K562 (cell line): ENCODE measurements around the gene NTM. TPM values are rescaled to one million over a fixed set of nuclear protein-coding genes. Genes with fewer than 3 reads are reported as not detected.

Experiments used
- ATAC-seq: fragments of 200-7000 bp; cut with Tn5 transposase; 3 replicates; pipeline ENCODE4 v1.9.1; 2020; ENCODE audit warnings: moderate library complexity
- BruUV-seq: library from RNA; stranded (reverse); fragments of 400-500 nt; replicated peaks from 2 replicates; lab custom pipeline; 2021; lab: Mats Ljungman, UMichigan
- CTCF ChIA-PET: fragments of 300-600 bp; formaldehyde crosslinking; extraction: SDS; loops from one replicate; lab custom pipeline; 2021; ENCODE audit warnings: low intra/inter-chr PET ratio; lab: Yijun Ruan, JAX
- POLR2A ChIA-PET: fragments of 300-600, 350-650 bp; sonication (Branson Sonifier 250); formaldehyde crosslinking; extraction: SDS; loops from one replicate; lab custom pipeline; 2021; ENCODE audit warnings: antibody characterized with exemption, inconsistent platforms; lab: Yijun Ruan, JAX
- DNase-seq, 4 experiments: peaks; one replicate each; pipeline versions ENCODE4 v3.0.0 to v3.0.0-alpha.2; 2011 to 2018; ENCODE audit warnings: low spot score in 3 of 4, mixed read lengths in 3 of 4; ENCODE audit errors: extremely low read depth in 1 of 4
- FAIRE-seq: peaks from 2 replicates; lab custom pipeline; 2011; peaks lifted over from hg19 to GRCh38; lab: Jason Lieb, UNC
- H2AFZ ChIP-seq: 2 replicates; pipeline ENCODE4 v1.6.0; 2011; ENCODE audit warnings: low read depth, low read length, control low read depth, inconsistent platforms
- H3K27ac ChIP-seq: fragments of 200-600 bp; 3 replicates; pipeline ENCODE4 v1.8.0; 2011; ENCODE audit warnings: low read depth, mild to moderate bottlenecking, control low read depth, inconsistent platforms, low read length, moderate library complexity, mixed read lengths; ENCODE audit errors: extremely low read depth
- H3K27me3 ChIP-seq, 2 experiments: fragments of 300-600 bp in 1 of 2; 2 replicates in 1 of 2; 3 replicates in 1 of 2; pipeline versions ENCODE4 v1.6.0 to v1.8.0; 2011; ENCODE audit warnings: inconsistent platforms in 2 of 2, low read length in 2 of 2, mild to moderate bottlenecking in 1 of 2, mixed read lengths in 1 of 2, moderate library complexity in 1 of 2; ENCODE audit not compliant: control insufficient read depth in 2 of 2, insufficient read depth in 2 of 2
- H3K36me3 ChIP-seq: fragments of 300-600 bp; 3 replicates; pipeline ENCODE4 v1.8.0; 2011; ENCODE audit warnings: mild to moderate bottlenecking, low read length, inconsistent platforms; ENCODE audit not compliant: control insufficient read depth, insufficient read depth
- H3K4me1 ChIP-seq, 2 experiments: fragments of 200-600 bp in 1 of 2; replicated peaks in 1 of 2; 2 replicates in 1 of 2; 3 replicates in 1 of 2; pipeline versions ENCODE4 v1.5.1 to v1.8.0; 2011; ENCODE audit warnings: inconsistent platforms in 2 of 2, low read length in 2 of 2, mild to moderate bottlenecking in 1 of 2, mixed read lengths in 1 of 2, moderate library complexity in 1 of 2; ENCODE audit not compliant: control insufficient read depth in 2 of 2, insufficient read depth in 2 of 2
- H3K4me2 ChIP-seq: 2 replicates; pipeline ENCODE4 v1.6.1; 2011; ENCODE audit warnings: low read length, control low read depth, inconsistent platforms, mixed read lengths; ENCODE audit not compliant: insufficient read depth
- H3K4me3 ChIP-seq: fragments of 200-600 bp; sonication (generic), shearing (Covaris generic); 2 replicates; pipeline ENCODE4 v1.5.1; 2016; ENCODE audit warnings: control low read depth, inconsistent platforms
- H3K79me2 ChIP-seq: fragments of 200-600 bp; 3 replicates; pipeline ENCODE4 v1.8.0; 2011; ENCODE audit warnings: low read length, inconsistent platforms; ENCODE audit not compliant: control insufficient read depth, insufficient read depth
- H3K9ac ChIP-seq, 2 experiments: 2 replicates each; pipeline versions ENCODE4 v1.6.0 to v1.6.1; 2011; ENCODE audit warnings: low read depth in 2 of 2, low read length in 2 of 2, control low read depth in 1 of 2, inconsistent platforms in 1 of 2, mild to moderate bottlenecking in 1 of 2, mixed read lengths in 1 of 2; ENCODE audit not compliant: insufficient read depth in 1 of 2
- H3K9me1 ChIP-seq: one replicate; pipeline ENCODE4 v1.6.0; 2011; ENCODE audit warnings: inconsistent platforms, mild to moderate bottlenecking, low read length, moderate library complexity; ENCODE audit not compliant: control insufficient read depth, insufficient read depth
- H3K9me3 ChIP-seq: replicated peaks from 2 replicates; pipeline ENCODE4 v1.5.1; 2011; ENCODE audit warnings: low read depth, low read length, inconsistent platforms; ENCODE audit not compliant: control insufficient read depth, insufficient read depth
- H4K20me1 ChIP-seq: replicated peaks from 2 replicates; pipeline ENCODE4 v1.6.1; 2011; ENCODE audit warnings: low read length, inconsistent platforms, mixed read lengths; ENCODE audit not compliant: control insufficient read depth, insufficient read depth
- DACH1 ChIP-seq: fragments of 450-650 bp; IDR thresholded peaks from 2 replicates; pipeline ENCODE4 v1.6.1; 2018; ENCODE audit not compliant: partially characterized antibody
- HNRNPUL1 ChIP-seq: fragments of 200-400 bp; formaldehyde crosslinking; IDR thresholded peaks from 2 replicates; pipeline ENCODE4 v1.6.1; 2017; ENCODE audit warnings: low read length
- MAFF ChIP-seq: IDR thresholded peaks from 2 replicates; pipeline ENCODE4 v1.6.1; 2012; ENCODE audit warnings: low read length, improper control_type of control experiment
- MCM2 ChIP-seq: fragments of 450-650 bp; IDR thresholded peaks from 2 replicates; pipeline ENCODE4 v1.6.1; 2017; ENCODE audit warnings: low read depth, mild to moderate bottlenecking
- MYC ChIP-seq, 2 experiments: fragments of 250-450 bp in 1 of 2; sonication (Bioruptor Pico) in 1 of 2; IDR thresholded peaks; 2 replicates each; pipeline versions ENCODE4 v1.5.1 to v1.6.1; 2012 to 2021; ENCODE audit warnings: low read depth in 2 of 2, borderline replicate concordance in 1 of 2, improper control_type of control experiment in 1 of 2, low read length in 1 of 2, mild to moderate bottlenecking in 1 of 2, moderate library complexity in 1 of 2
- NKRF ChIP-seq: fragments of 450-650 bp; IDR thresholded peaks from 2 replicates; pipeline ENCODE4 v1.6.1; 2016; ENCODE audit warnings: borderline replicate concordance
- NR2F6 ChIP-seq: fragments of 450-650 bp; formaldehyde crosslinking; IDR thresholded peaks from 2 replicates; pipeline ENCODE4 v1.4.0; 2020; ENCODE audit warnings: mild to moderate bottlenecking
- PHF20 ChIP-seq: fragments of 450-650 bp; IDR thresholded peaks from 2 replicates; pipeline ENCODE4 v1.6.1; 2018; ENCODE audit not compliant: partially characterized antibody
- PHF21A ChIP-seq: fragments of 450-650 bp; IDR thresholded peaks from 2 replicates; pipeline ENCODE4 v1.6.1; 2017; ENCODE audit warnings: low read depth, borderline replicate concordance
- POLR2A ChIP-seq: fragments of 450-650 bp; conservative IDR thresholded peaks from 2 replicates; pipeline ENCODE4 v1.6.1; 2016
- SRSF7 ChIP-seq: fragments of 200-400 bp; formaldehyde crosslinking; optimal IDR thresholded peaks from 2 replicates; pipeline ENCODE3; 2017; ENCODE audit warnings: mild to moderate bottlenecking, low read depth, low read length
- ZNF232 ChIP-seq: sonication (generic); formaldehyde crosslinking; IDR thresholded peaks from 2 replicates; pipeline ENCODE4 v1.8.0; 2022; ENCODE audit warnings: mild to moderate bottlenecking, missing genetic modification reagents
- ZNF511 ChIP-seq: sonication (generic); formaldehyde crosslinking; IDR thresholded peaks from 2 replicates; pipeline ENCODE4 v1.8.0; 2022; ENCODE audit warnings: mild to moderate bottlenecking, missing genetic modification reagents
- ZNF584 ChIP-seq: fragments of 200-800 bp; sonication (Bioruptor generic); IDR thresholded peaks from 2 replicates; pipeline ENCODE4 v1.6.1; 2016; ENCODE audit warnings: low read depth, mild to moderate bottlenecking, missing genetic modification characterization, missing compliant biosample characterization
- ZNF668 ChIP-seq: fragments of 250-450 bp; sonication (Bioruptor Pico); IDR thresholded peaks from 2 replicates; pipeline ENCODE4 v1.8.0; 2022; ENCODE audit warnings: mild to moderate bottlenecking, inconsistent platforms
- ZNF696 ChIP-seq: fragments of 250-450 bp; sonication (Bioruptor Pico); conservative IDR thresholded peaks from 2 replicates; pipeline ENCODE4 v1.4.0; 2020; ENCODE audit warnings: mild to moderate bottlenecking, moderate library complexity
- ZNF699 ChIP-seq: fragments of 250-450 bp; sonication (Bioruptor Pico); IDR thresholded peaks from 2 replicates; pipeline ENCODE4 v1.8.0; 2021; ENCODE audit warnings: mild to moderate bottlenecking, moderate library complexity; ENCODE audit not compliant: insufficient replicate concordance
- WGBS: fragments of 100-300 bp; shearing (Covaris generic); methylation state at CpG from one replicate; pipeline ENCODE4 v1.1.6; 2016; ENCODE audit warnings: low coverage, mixed read lengths; ENCODE audit not compliant: insufficient coverage; ENCODE audit errors: missing lambda C conversion rate; 5-methylcytosine and 5-hydroxymethylcytosine counted together
- in situ Hi-C: fragments of 300-500 bp; cut with MboI; formaldehyde crosslinking; loops from 4 replicates; pipeline ENCODE4 v1.15.0; 2018; ENCODE audit warnings: inconsistent platforms, mixed read lengths
- intact Hi-C: fragments of 100-400 bp; cut with micrococcal nuclease; formaldehyde crosslinking; loops from 2 replicates; pipeline ENCODE4 v1.14.2; 2022
- polyA plus RNA-seq, 8 experiments: library from polyadenylated mRNA; depleted of rRNA in 4 of 8; stranded (reverse) in 5 of 8; unstranded in 3 of 8; fragments of >200 nt; fragmentation: Nextera tagmentation in 2 of 8; fragmentation: Illumina TruSeq in 1 of 8; extraction: Ambion mirVana in 2 of 8; extraction: Trizol in 1 of 8; gene quantifications; 2 replicates each; pipeline versions ENCODE4 v1.2.1 to v1.2.3, GENCODE V29; 2011 to 2014; ENCODE audit warnings: inconsistent platforms in 1 of 8, missing spikeins in 1 of 8
- total RNA-seq, 7 experiments: library from RNA; depleted of rRNA in 6 of 7; stranded (reverse); fragments of >200 nt in 6 of 7; fragmentation: Illumina TruSeq in 2 of 7; extraction: Trizol in 2 of 7; gene quantifications; 2 replicates each; pipeline versions ENCODE4 v1.2.1 to v1.2.3, GENCODE V29; 2011 to 2021; ENCODE audit warnings: low replicate concordance in 1 of 7

NTM gene
- total and polyA plus RNA-seq, 9 of the 15 experiments (the other 6 are each of a cell fraction or from before 2014, with no cell fraction given) = not detected

- FAIRE-seq (no peak), ATAC-seq (no peak), DNase-seq (no peak)
- intact Hi-C loops (no loop called here), in situ Hi-C loops (no loop called here)
- Histone ChIP-seq H3K79me2 (no peaks in the 10 kb centered on the region), H3K27me3 (no peaks in the 10 kb centered on the region), H3K4me2 (no peak overlapping the region), H3K9me1 (no peaks in the 10 kb centered on the region), H3K9ac (no peak overlapping the region), H3K9me3 (no peaks in the 10 kb centered on the region), H3K27ac (no peak overlapping the region), H4K20me1 (no peaks in the 10 kb centered on the region), H3K4me3 (no peak overlapping the region), H3K4me1 (no peaks in the 10 kb centered on the region), H3K36me3 (no peaks in the 10 kb centered on the region), H2AFZ (no peak overlapping the region)
- CTCF ChIA-PET = no interaction called here
- POLR2A ChIA-PET = no interaction called here
- BruUV-seq = no TSS peak
- 0% methylated on average over 3 of the region's 3 CpGs for WGBS
- TF ChIP-seq POLR2A (no peak), ZNF668 (CRISPR knock-in tag) (no peak), PHF20 (no peak)
These were observed 27.3 kb downstream of the NTM start for GRCh38 chr11:131397675-131398074.

- ATAC-seq (no peak), DNase-seq (no peak), FAIRE-seq (no peak)
- WGBS = 0% methylated on average over 1 of the region's 1 CpG
- no TSS peak for BruUV-seq
- H3K27me3 ChIP-seq = no peaks in the 10 kb centered on the region
- H2AFZ ChIP-seq = no peak overlapping the region
- H3K27ac ChIP-seq = no peak overlapping the region
- H3K4me3 ChIP-seq = no peak overlapping the region
- in situ Hi-C loops = no loop called here
- H3K4me2 ChIP-seq = no peak overlapping the region
- no peaks in the 10 kb centered on the region for H3K36me3 ChIP-seq
- H3K9me1 ChIP-seq = no peaks in the 10 kb centered on the region
- no peaks in the 10 kb centered on the region for H3K79me2 ChIP-seq
- H3K9me3 ChIP-seq = no peaks in the 10 kb centered on the region
- no peak overlapping the region for H3K9ac ChIP-seq
- ChIA-PET CTCF (no interaction called here), POLR2A (no interaction called here)
- intact Hi-C loops = no loop called here
- no peaks in the 10 kb centered on the region for H4K20me1 ChIP-seq
- no peaks in the 10 kb centered on the region for H3K4me1 ChIP-seq
- TF ChIP-seq NKRF = no peak
- no peak for TF ChIP-seq MAFF
- no peak for TF ChIP-seq ZNF696 (CRISPR knock-in tag)
- no peak for TF ChIP-seq PHF21A
- no peak for TF ChIP-seq MYC (IDR thresholded peaks at IDR 0.05; ENCODE audit: low read depth, low read length)
- no peak for TF ChIP-seq MYC (CRISPR knock-in tag; IDR thresholded peaks at IDR 0.05; ENCODE audit: borderline replicate concordance, low read depth)
- TF ChIP-seq ZNF511 (CRISPR knock-in tag) = no peak
- TF ChIP-seq ZNF232 = no peak
- TF ChIP-seq HNRNPUL1 = no peak
- no peak for TF ChIP-seq SRSF7
- TF ChIP-seq DACH1 = no peak
- TF ChIP-seq NR2F6 (CRISPR knock-in tag) = no peak
- TF ChIP-seq ZNF699 (CRISPR knock-in tag) = no peak
- no peak for TF ChIP-seq MCM2
- TF ChIP-seq ZNF584 (CRISPR knock-in tag) = no peak
These were observed 31.6 kb downstream of the NTM start for GRCh38 chr11:131402040-131402439.
